WTC11 (cell line): Measurements from ENCODE around the gene PDIA6. TPM values are rescaled to one million over a fixed set of nuclear protein-coding genes. Genes with fewer than 3 reads are reported as not detected.
A peak's percentile ranks its signal among the peaks of the same experiment; 100 is the strongest.

Experiments
- ATAC-seq: fragments of 200-7000 bp; cut with Tn5 transposase; 2 replicates; pipeline ENCODE4 v1.10.0; 2021; ENCODE audit warnings: mild to moderate bottlenecking, moderate library complexity
- CTCF ChIA-PET: fragments of 300-600 bp; sonication (Branson Sonifier 250); formaldehyde crosslinking; loops from one replicate; lab custom pipeline; 2021; ENCODE audit warnings: antibody characterized with exemption; lab: Charles Lee
- POLR2A ChIA-PET: fragments of 350-600 bp; sonication (Branson Sonifier 250); formaldehyde crosslinking; loops from one replicate; lab custom pipeline; 2021; ENCODE audit warnings: antibody characterized with exemption; lab: Charles Lee
- DNase-seq: peaks from one replicate; pipeline ENCODE4 v3.0.0; 2021; ENCODE audit warnings: low spot score
- H3K27ac Mint-ChIP-seq: 2 replicates; pipeline ENCODE4 v1.8.0; 2021; ENCODE audit warnings: mixed read lengths
- H3K27me3 Mint-ChIP-seq: 2 replicates; pipeline ENCODE4 v1.8.0; 2021; ENCODE audit warnings: low read depth, mild to moderate bottlenecking, moderate library complexity, mixed read lengths
- H3K36me3 Mint-ChIP-seq: 2 replicates; pipeline ENCODE4 v1.8.0; 2021; ENCODE audit warnings: mixed read lengths
- H3K4me1 Mint-ChIP-seq: 2 replicates; pipeline ENCODE4 v1.8.0; 2022; ENCODE audit warnings: mixed read lengths
- H3K4me3 Mint-ChIP-seq: 2 replicates; pipeline ENCODE4 v1.8.0; 2021; ENCODE audit warnings: mild to moderate bottlenecking, moderate library complexity, mixed read lengths
- H3K9me3 Mint-ChIP-seq: 2 replicates; pipeline ENCODE4 v1.8.0; 2021; ENCODE audit warnings: mixed read lengths
- AR ChIP-seq: fragments of 250-450 bp; sonication (Bioruptor Pico); IDR thresholded peaks from 2 replicates; pipeline ENCODE4 v1.9.0; 2021; ENCODE audit warnings: mild to moderate bottlenecking
- ATF6 ChIP-seq: sonication (generic); formaldehyde crosslinking; IDR thresholded peaks from 2 replicates; pipeline ENCODE4 v1.8.1; 2023; ENCODE audit warnings: mild to moderate bottlenecking, missing genetic modification reagents
- ERG ChIP-seq: fragments of 250-450 bp; sonication (Bioruptor Pico); IDR thresholded peaks from 2 replicates; pipeline ENCODE4 v1.8.0; 2021; ENCODE audit warnings: mild to moderate bottlenecking
- HMGXB4 ChIP-seq: sonication (generic); formaldehyde crosslinking; IDR thresholded peaks from 2 replicates; pipeline ENCODE4 v1.8.1; 2023; ENCODE audit warnings: mild to moderate bottlenecking, moderate library complexity, missing genetic modification reagents
- KAT7 ChIP-seq: sonication (generic); formaldehyde crosslinking; IDR thresholded peaks from 2 replicates; pipeline ENCODE4 v1.8.1; 2023; ENCODE audit warnings: missing genetic modification reagents, mild to moderate bottlenecking, borderline replicate concordance
- NFATC4 ChIP-seq: fragments of 250-450 bp; sonication (Bioruptor Pico); IDR thresholded peaks from 2 replicates; pipeline ENCODE4 v1.9.0; 2021; ENCODE audit warnings: mild to moderate bottlenecking
- NR2C2 ChIP-seq: sonication (generic); formaldehyde crosslinking; IDR thresholded peaks from 2 replicates; pipeline ENCODE4 v1.8.0; 2022; ENCODE audit warnings: mild to moderate bottlenecking, missing genetic modification reagents
- NR3C1 ChIP-seq: sonication (generic); formaldehyde crosslinking; conservative IDR thresholded peaks from 2 replicates; pipeline ENCODE4 v1.8.1; 2023; ENCODE audit warnings: low read depth, mild to moderate bottlenecking, missing genetic modification reagents
- PRDM15 ChIP-seq: sonication (generic); formaldehyde crosslinking; IDR thresholded peaks from 2 replicates; pipeline ENCODE4 v1.8.0; 2022; ENCODE audit warnings: missing genetic modification reagents
- PRRX2 ChIP-seq: fragments of 250-450 bp; sonication (Bioruptor Pico); IDR thresholded peaks from 2 replicates; pipeline ENCODE4 v1.8.0; 2021; ENCODE audit warnings: mild to moderate bottlenecking
- SMAD3 ChIP-seq: sonication (generic); formaldehyde crosslinking; IDR thresholded peaks from 2 replicates; pipeline ENCODE4 v1.8.0; 2022; ENCODE audit warnings: missing genetic modification reagents, mild to moderate bottlenecking, borderline replicate concordance
- TEAD1 ChIP-seq: sonication (generic); formaldehyde crosslinking; IDR thresholded peaks from 2 replicates; pipeline ENCODE4 v1.8.0; 2022; ENCODE audit warnings: mild to moderate bottlenecking, missing genetic modification reagents
- ZMAT4 ChIP-seq: fragments of 250-450 bp; sonication (Bioruptor Pico); IDR thresholded peaks from 2 replicates; pipeline ENCODE4 v1.9.0; 2021; ENCODE audit warnings: mild to moderate bottlenecking
- ZNF263 ChIP-seq: sonication (generic); formaldehyde crosslinking; IDR thresholded peaks from 2 replicates; pipeline ENCODE4 v1.8.1; 2022; ENCODE audit warnings: low read depth, mild to moderate bottlenecking, moderate library complexity, missing genetic modification reagents
- ZNF317 ChIP-seq: sonication (generic); formaldehyde crosslinking; IDR thresholded peaks from 2 replicates; pipeline ENCODE4 v1.8.1; 2023; ENCODE audit warnings: low read depth, mild to moderate bottlenecking, moderate library complexity, missing genetic modification reagents, borderline replicate concordance
- ZNF423 ChIP-seq: fragments of 250-450 bp; sonication (Bioruptor Pico); IDR thresholded peaks from 2 replicates; pipeline ENCODE4 v2.1.2; 2022; ENCODE audit warnings: mild to moderate bottlenecking, moderate library complexity
- ZNF532 ChIP-seq: fragments of 250-450 bp; sonication (Bioruptor Pico); IDR thresholded peaks from 2 replicates; pipeline ENCODE4 v1.9.0; 2021; ENCODE audit warnings: mild to moderate bottlenecking, borderline replicate concordance
- total RNA-seq: library from RNA; stranded (reverse); gene quantifications from 3 replicates; pipeline ENCODE4 v1.2.3, GENCODE V29; 2021

The PDIA6 gene
- total RNA-seq, 1 experiment from 2014 or later = 331 TPM

- no peaks in the 10 kb centered on the region for H3K27me3 Mint-ChIP-seq
- H3K9me3 Mint-ChIP-seq = no peaks in the 10 kb centered on the region
- POLR2A ChIA-PET = interaction anchor here (0.6 kb wide), 1 partner anchor 22 kb away, joined by 3 read pairs; no protein-coding TSS in a partner anchor
- H3K36me3 Mint-ChIP-seq = no peaks in the 10 kb centered on the region
- no peaks in the 10 kb centered on the region for H3K4me1 Mint-ChIP-seq
- no peak for ATAC-seq
- DNase-seq = no peak
- no peak for TF ChIP-seq ZMAT4 (CRISPR knock-in tag)
- TF ChIP-seq KAT7 (CRISPR knock-in tag) = no peak
- no peak for TF ChIP-seq SMAD3 (CRISPR knock-in tag)
- no peak for TF ChIP-seq ZNF317 (CRISPR knock-in tag)
- TF ChIP-seq TEAD1 (CRISPR knock-in tag) = no peak
- TF ChIP-seq PRDM15 (CRISPR knock-in tag) = no peak
- TF ChIP-seq NR3C1 (CRISPR knock-in tag) = no peak
- TF ChIP-seq ZNF263 (CRISPR knock-in tag) = no peak
- TF ChIP-seq ERG (CRISPR knock-in tag) = no peak
- TF ChIP-seq, all 79 proteins: peak for 0
- H3K27ac Mint-ChIP-seq = no peak overlapping the region
- no peak overlapping the region for H3K4me3 Mint-ChIP-seq
- CTCF ChIA-PET = interaction anchor here (0.7 kb wide), 1 partner anchor 1107 kb away, joined by 3 read pairs; no protein-coding TSS in a partner anchor
Measured at GRCh38 chr2:10753156-10753555, 59.4 kb downstream of the PDIA6 start.

GRCh38 chr2:10752236-10752635 lies 60.3 kb downstream of the PDIA6 start:
- POLR2A ChIA-PET = no interaction called here
- H3K27ac Mint-ChIP-seq = peak overlapping the region; percentile 27; the same call in 1 of the 2 replicates
- ATAC-seq (no peak), DNase-seq (no peak)
- H3K4me3 Mint-ChIP-seq = no peak overlapping the region
- no peaks in the 10 kb centered on the region for H3K4me1 Mint-ChIP-seq
- CTCF ChIA-PET = no interaction called here
- H3K36me3 Mint-ChIP-seq = no peaks in the 10 kb centered on the region
- no peaks in the 10 kb centered on the region for H3K27me3 Mint-ChIP-seq
- no peaks in the 10 kb centered on the region for H3K9me3 Mint-ChIP-seq
- TF ChIP-seq PRRX2 (CRISPR knock-in tag) (no peak), AR (no peak), NFATC4 (CRISPR knock-in tag) (no peak), HMGXB4 (no peak), ZNF263 (CRISPR knock-in tag) (no peak), ATF6 (CRISPR knock-in tag) (no peak), ZNF532 (CRISPR knock-in tag) (no peak), NR2C2 (CRISPR knock-in tag) (no peak), ZNF423 (CRISPR knock-in tag) (no peak)
